Activated gamma-delta T cell (primary cell): ENCODE data around the gene OLFM1.

Experiments
- DNase-seq: peaks from one replicate; lab custom pipeline; 2025; lab: John Stamatoyannopoulos, UW

OLFM1 gene

GRCh38 chr9:135076876-135077430 lies 10.5 kb upstream of the OLFM1 start:
- no peak for DNase-seq

GRCh38 chr9:135077497-135078200 lies 9.8 kb upstream of the OLFM1 start:
- no peak for DNase-seq

- DNase-seq: no peak
Observed at GRCh38 chr9:135078361-135078821, 9.1 kb upstream of the OLFM1 start.

- DNase-seq: no peak
Observed at GRCh38 chr9:135079018-135079417, 8.4 kb upstream of the OLFM1 start.

- DNase-seq: no peak
Observed at GRCh38 chr9:135079676-135080075, 7.8 kb upstream of the OLFM1 start.

- DNase-seq: no peak
Observed at GRCh38 chr9:135080286-135081263, 6.9 kb upstream of the OLFM1 start.

- no peak for DNase-seq
Observed at GRCh38 chr9:135081264-135081660, 6.2 kb upstream of the OLFM1 start.

- DNase-seq: no peak
Observed at GRCh38 chr9:135081731-135082130, 5.7 kb upstream of the OLFM1 start.

- no peak for DNase-seq
Observed at GRCh38 chr9:135082536-135082935, 4.9 kb upstream of the OLFM1 start.

- DNase-seq: no peak
Observed at GRCh38 chr9:135083241-135083810, 4.1 kb upstream of the OLFM1 start.

GRCh38 chr9:135083831-135084230 lies 3.6 kb upstream of the OLFM1 start:
- DNase-seq: no peak

- no peak for DNase-seq
Observed at GRCh38 chr9:135084262-135084661, 3.2 kb upstream of the OLFM1 start.

- DNase-seq: no peak
Observed at GRCh38 chr9:135084881-135085760, 2.3 kb upstream of the OLFM1 start.

- DNase-seq: no peak
Observed at GRCh38 chr9:135085830-135086546, 1.5 kb upstream of the OLFM1 start.

- DNase-seq: no peak
Observed at GRCh38 chr9:135086597-135087488, 625 bp upstream of the OLFM1 start.

- no peak for DNase-seq
Observed at GRCh38 chr9:135087899-135088347, 455 bp downstream of the OLFM1 start.

- no peak for DNase-seq
Observed at GRCh38 chr9:135088348-135088978, 995 bp downstream of the OLFM1 start.

GRCh38 chr9:135088979-135089847 lies 1.7 kb downstream of the OLFM1 start:
- no peak for DNase-seq
